ENCODE measurements around the gene ZNF124.

Gene ZNF124

GRCh38 chr1:247119600-247120407 lies 52.0 kb downstream of the ZNF124 start:
- H3K4me3 ChIP-seq (ENCODE audit: low read depth, low read length) = no peak overlapping the region
- DNase-seq (ENCODE audit: low read depth) = no peak
- TF ChIP-seq CTCF (IDR thresholded peaks at IDR 0.05; ENCODE audit: control insufficient read depth, extremely low read depth, insufficient read depth) = no peak

- TF ChIP-seq CTCF (IDR thresholded peaks at IDR 0.05; ENCODE audit: control insufficient read depth, extremely low read depth, insufficient read depth) = peak; percentile 23; the same call in 1 of the 2 replicates
- DNase-seq (ENCODE audit: low read depth) = peak; percentile 30
- no peak overlapping the region for H3K4me3 ChIP-seq (ENCODE audit: low read depth, low read length)
Measured at GRCh38 chr1:247118946-247119446, 52.8 kb downstream of the ZNF124 start.

- no peak for DNase-seq (ENCODE audit: low read depth)
- no peak for TF ChIP-seq CTCF (IDR thresholded peaks at IDR 0.05; ENCODE audit: control insufficient read depth, extremely low read depth, insufficient read depth)
- H3K4me3 ChIP-seq (ENCODE audit: low read depth, low read length) = no peak overlapping the region
Measured at GRCh38 chr1:247115545-247115944, 56.3 kb downstream of the ZNF124 start.

GRCh38 chr1:247115141-247115510 lies 56.7 kb downstream of the ZNF124 start:
- TF ChIP-seq CTCF (IDR thresholded peaks at IDR 0.05; ENCODE audit: control insufficient read depth, extremely low read depth, insufficient read depth) = no peak
- no peak for DNase-seq (ENCODE audit: low read depth)

GRCh38 chr1:247114351-247115140 lies 57.3 kb downstream of the ZNF124 start:
- DNase-seq (ENCODE audit: low read depth) = no peak
- no peak for TF ChIP-seq CTCF (IDR thresholded peaks at IDR 0.05; ENCODE audit: control insufficient read depth, extremely low read depth, insufficient read depth)
- H3K4me3 ChIP-seq (ENCODE audit: low read depth, low read length) = no peak overlapping the region

More at GRCh38 chr1:247115141-247115510, 56.7 kb downstream of the ZNF124 start:
- H3K4me3 ChIP-seq (ENCODE audit: low read depth, low read length) = no peak overlapping the region

GRCh38 chr1:247113733-247114271 lies 58.0 kb downstream of the ZNF124 start:
- no peak overlapping the region for H3K4me3 ChIP-seq (ENCODE audit: low read depth, low read length)
- no peak for DNase-seq (ENCODE audit: low read depth)
- TF ChIP-seq CTCF (IDR thresholded peaks at IDR 0.05; ENCODE audit: control insufficient read depth, extremely low read depth, insufficient read depth) = no peak

Measured in LNCaP clone FGC (cell line).